Mucosa of descending colon (tissue), 3 donors: Measurements from ENCODE around the gene PPM1L. TPM values are rescaled to one million over a fixed set of nuclear protein-coding genes. Genes with fewer than 3 reads are reported as not detected.

Source experiments
- ATAC-seq: fragments of 200-7000 bp; cut with Tn5 transposase; one replicate; pipeline ENCODE4 v1.9.1; 2020; ENCODE audit warnings: mild to moderate bottlenecking, moderate library complexity
- DNase-seq, 3 donors: peaks; one replicate each; pipeline ENCODE4 v3.0.0-alpha.2; 2020
- H3K36me3 ChIP-seq: fragments of 200-600 bp; one replicate; pipeline ENCODE4 v1.8.0; 2021; ENCODE audit warnings: low read depth, mild to moderate bottlenecking
- H3K4me1 ChIP-seq: fragments of 200-600 bp; one replicate; pipeline ENCODE4 v1.8.0; 2021; ENCODE audit warnings: low read depth, mild to moderate bottlenecking
- H3K4me3 ChIP-seq: fragments of 200-600 bp; one replicate; pipeline ENCODE4 v1.8.0; 2021; ENCODE audit warnings: mild to moderate bottlenecking
- H3K9me3 ChIP-seq: fragments of 200-600 bp; one replicate; pipeline ENCODE4 v1.8.0; 2021; ENCODE audit warnings: mild to moderate bottlenecking
- intact Hi-C, 2 donors: fragments of 100-400 bp; cut with DNase I in 1 of 2; cut with micrococcal nuclease in 1 of 2; formaldehyde crosslinking; loops; one replicate each; pipeline versions ENCODE4 v1.11.0 to v1.11.1; 2022; cut with DNase I, micrococcal nuclease
- total RNA-seq, 3 donors: library from RNA; stranded (reverse); fragmentation: NEBNext Ultra II Directional in 2 of 3; extraction: Animal tissue kit (Norgen Biotek cat#: 25700) in 2 of 3; gene quantifications; one replicate each; pipeline versions ENCODE4 v1.2.1 to v1.2.4, GENCODE V29; 2021 to 2023
- TF ChIP-seq, protein P1 (sequence below): fragments of 200-600 bp; IDR thresholded peaks from one replicate; pipeline ENCODE4 v1.8.0; 2022; ENCODE audit warnings: antibody characterized with exemption, mild to moderate bottlenecking
- donor health status: DM: no; HTN: no; CAD: no; lungs with moderate emphysema.
- donor health status: DM: no; HTN: no; CAD: no.
- donor health status: DM: no; HTN: yes; CAD: no.

PPM1L gene
- total RNA-seq, 3 donors from 2014 or later: 16.2 to 47.9 (median 21.6) TPM

DNA sequence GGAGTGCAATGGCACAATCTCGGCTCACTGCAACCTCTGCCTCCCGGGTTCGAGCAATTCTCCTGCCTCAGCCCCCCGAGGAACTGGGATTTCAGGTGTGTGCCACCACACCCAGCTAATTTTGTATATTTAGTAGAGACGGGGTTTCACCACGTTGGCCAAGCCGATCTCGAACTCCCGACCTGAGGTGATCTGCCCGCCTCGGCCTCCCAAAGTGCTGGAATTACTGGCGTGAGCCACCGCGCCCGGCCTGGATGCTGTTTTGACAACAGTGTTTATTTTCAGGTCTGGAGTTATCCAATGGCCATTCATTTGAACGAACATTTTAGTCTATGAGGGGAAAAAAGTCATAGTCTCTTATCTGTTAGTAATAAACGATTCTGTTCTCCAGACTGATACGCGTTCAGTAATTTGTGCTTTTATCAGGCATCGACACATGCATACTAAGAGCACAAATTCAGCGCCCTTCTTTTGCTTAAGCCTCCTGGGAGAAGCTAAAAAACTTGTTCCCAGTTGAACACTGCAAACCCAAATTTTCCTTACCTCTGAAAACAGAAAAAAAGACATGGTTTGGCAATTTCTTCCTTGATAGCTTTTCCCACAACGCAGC lies 347.9 kb downstream of the PPM1L start:
- DNase-seq (no peak), ATAC-seq (no peak)
- H3K4me1 ChIP-seq: peaks cover 3% of the 10 kb centered on the region
- intact Hi-C loops: no loop called here
- TF ChIP-seq, protein P1, sequence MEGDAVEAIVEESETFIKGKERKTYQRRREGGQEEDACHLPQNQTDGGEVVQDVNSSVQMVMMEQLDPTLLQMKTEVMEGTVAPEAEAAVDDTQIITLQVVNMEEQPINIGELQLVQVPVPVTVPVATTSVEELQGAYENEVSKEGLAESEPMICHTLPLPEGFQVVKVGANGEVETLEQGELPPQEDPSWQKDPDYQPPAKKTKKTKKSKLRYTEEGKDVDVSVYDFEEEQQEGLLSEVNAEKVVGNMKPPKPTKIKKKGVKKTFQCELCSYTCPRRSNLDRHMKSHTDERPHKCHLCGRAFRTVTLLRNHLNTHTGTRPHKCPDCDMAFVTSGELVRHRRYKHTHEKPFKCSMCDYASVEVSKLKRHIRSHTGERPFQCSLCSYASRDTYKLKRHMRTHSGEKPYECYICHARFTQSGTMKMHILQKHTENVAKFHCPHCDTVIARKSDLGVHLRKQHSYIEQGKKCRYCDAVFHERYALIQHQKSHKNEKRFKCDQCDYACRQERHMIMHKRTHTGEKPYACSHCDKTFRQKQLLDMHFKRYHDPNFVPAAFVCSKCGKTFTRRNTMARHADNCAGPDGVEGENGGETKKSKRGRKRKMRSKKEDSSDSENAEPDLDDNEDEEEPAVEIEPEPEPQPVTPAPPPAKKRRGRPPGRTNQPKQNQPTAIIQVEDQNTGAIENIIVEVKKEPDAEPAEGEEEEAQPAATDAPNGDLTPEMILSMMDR: no peak
- no peak overlapping the region for H3K4me3 ChIP-seq
- H3K9me3 ChIP-seq: no peaks in the 10 kb centered on the region
- H3K36me3 ChIP-seq: no peaks in the 10 kb centered on the region

DNA sequence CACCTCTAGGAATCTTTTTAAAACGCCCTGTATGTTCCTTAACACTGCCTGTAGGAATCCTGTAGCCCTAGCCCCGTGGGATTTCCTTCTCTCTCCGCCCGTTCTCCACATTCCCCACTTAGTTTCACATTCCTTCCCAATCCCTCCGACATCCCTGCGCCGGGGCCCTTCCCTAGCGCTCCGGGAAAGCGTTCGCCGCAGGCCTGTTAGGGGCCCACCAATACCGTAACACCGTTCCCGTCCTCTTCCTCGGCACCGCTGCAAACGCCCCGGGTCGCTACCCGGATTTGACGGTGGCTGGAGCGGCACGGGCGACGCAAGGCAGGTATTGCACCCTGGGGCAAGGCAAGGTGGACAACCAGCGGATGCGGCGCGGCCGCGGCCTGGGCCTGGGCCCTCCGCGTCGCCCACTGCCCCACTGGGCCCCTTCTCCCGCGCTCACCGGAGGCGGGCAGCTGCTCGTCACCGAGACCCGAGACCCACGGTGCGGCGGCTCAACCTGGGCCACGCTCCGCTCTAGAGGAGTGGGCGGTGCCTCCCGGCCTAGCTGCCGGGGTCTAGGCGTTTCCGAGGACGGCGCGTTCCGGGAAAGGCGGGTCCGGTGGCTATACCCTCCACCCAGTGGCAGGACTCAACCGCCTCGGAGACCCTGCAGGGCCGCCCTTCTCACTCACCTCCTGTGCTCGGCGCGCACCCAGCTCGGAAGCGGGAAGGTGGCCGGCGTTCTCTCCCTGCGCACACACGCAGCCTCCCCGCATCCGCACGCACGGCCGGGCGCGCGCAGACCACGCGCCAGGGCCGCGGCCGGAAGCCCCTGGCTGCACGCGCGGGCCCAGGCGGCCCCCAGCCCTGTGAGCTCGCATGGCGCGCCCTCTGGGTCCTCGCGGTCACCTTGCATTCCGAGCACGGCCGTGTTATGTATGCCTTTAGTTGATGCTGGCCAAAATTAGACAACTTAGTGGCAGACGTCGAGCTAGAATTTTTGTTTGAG lies 348.8 kb downstream of the PPM1L start, which contains the start of gene B3GALNT1:
Gene B3GALNT1 (minus strand): TSS at position 789 of the 991 bp plus-strand sequence. CDS start 18,595 bp downstream, outside the sequence.
- intact Hi-C loops: no loop called here
- ATAC-seq: peak; percentile 71
- H3K4me1 ChIP-seq: peaks cover 3% of the 10 kb centered on the region

DNA sequence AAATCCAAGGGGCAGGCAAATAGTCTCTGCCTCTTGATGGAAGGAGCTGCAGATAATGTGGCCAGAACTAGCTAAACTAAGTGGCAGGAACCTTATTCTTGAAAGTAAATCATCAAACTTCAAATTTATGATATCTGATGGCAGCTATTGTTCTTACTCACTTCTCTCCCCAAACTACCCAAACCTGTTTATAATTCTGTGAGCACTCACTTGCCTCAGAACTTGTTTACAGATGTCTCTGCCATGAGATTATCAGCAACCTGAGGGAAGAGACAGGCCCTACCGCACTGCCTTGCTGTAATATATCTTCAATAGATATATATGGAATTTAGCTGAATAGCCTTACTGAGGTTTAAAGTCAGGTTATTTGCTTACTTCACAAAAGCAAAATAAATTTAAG lies 351.3 kb downstream of the PPM1L start:
- no peak overlapping the region for H3K4me3 ChIP-seq
- intact Hi-C loops: no loop called here
- ATAC-seq: no peak
- TF ChIP-seq, protein P1: no peak
- DNase-seq: no peak
- H3K36me3 ChIP-seq: no peaks in the 10 kb centered on the region
- peaks cover 3% of the 10 kb centered on the region for H3K4me1 ChIP-seq
- no peaks in the 10 kb centered on the region for H3K9me3 ChIP-seq

More for the DNA sequence above, 348.8 kb downstream of the PPM1L start, which contains the start of gene B3GALNT1:
- TF ChIP-seq, protein P1: no peak
- Histone ChIP-seq H3K9me3 (no peaks in the 10 kb centered on the region), H3K36me3 (no peaks in the 10 kb centered on the region), H3K4me3 (no peak within 1 kb of the TSS)
- DNase-seq: peak; percentile 19 to 54 (median 48)

DNA sequence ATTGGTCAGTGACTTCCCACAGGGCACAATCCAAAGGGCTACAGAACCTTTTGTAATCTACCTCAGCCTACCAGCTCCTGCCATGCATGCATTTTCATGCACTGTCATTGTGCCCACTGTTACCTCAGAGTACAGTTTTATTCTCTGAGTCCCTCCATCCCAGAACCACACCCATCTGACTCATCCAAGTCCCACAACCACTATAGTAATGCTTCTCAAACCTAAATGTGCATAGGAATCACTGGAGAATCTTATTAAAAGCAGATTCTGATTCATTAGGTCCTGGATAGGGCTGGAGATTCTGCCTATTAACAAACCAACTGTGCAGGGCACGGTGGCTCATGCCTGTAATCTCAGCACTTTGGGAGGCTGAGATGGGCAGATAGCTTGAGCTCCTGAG lies 352.8 kb downstream of the PPM1L start:
- intact Hi-C loops: no loop called here
- ATAC-seq: no peak

DNA sequence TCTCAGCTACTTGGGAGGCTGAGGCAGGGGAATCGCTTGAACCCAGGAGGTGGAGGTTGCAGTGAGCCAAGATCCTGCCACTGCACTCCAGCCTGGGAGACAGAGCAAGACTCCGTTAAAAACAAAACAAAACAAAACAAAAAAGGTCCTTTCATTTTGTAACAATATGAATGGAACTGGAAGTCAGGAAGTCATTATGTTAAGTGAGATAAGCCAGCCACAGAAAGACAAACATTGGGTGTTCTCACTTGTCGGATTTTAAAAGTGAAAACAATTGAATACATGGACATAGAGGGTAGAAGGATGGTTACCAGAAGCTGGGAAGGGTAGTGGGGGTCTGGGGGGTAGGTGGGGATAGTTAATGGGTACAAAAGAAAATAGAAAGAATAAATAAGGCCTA lies 361.6 kb downstream of the PPM1L start:
- intact Hi-C loops: no loop called here
- no peak overlapping the region for H3K4me3 ChIP-seq
- TF ChIP-seq, protein P1: no peak
- H3K9me3 ChIP-seq: peaks cover 17% of the 10 kb centered on the region
- DNase-seq: no peak
- H3K4me1 ChIP-seq: no peaks in the 10 kb centered on the region
- H3K36me3 ChIP-seq: no peaks in the 10 kb centered on the region
- ATAC-seq: no peak

More for the DNA sequence above, 352.8 kb downstream of the PPM1L start:
- Histone ChIP-seq H3K9me3 (no peaks in the 10 kb centered on the region), H3K4me1 (peaks cover 3% of the 10 kb centered on the region), H3K4me3 (no peak overlapping the region), H3K36me3 (no peaks in the 10 kb centered on the region)
- TF ChIP-seq, protein P1: no peak
- DNase-seq: no peak
